Mesenteric fat pad (tissue), 1 donor: ENCODE measurements around the gene CCS. TPM values are rescaled to one million over a fixed set of nuclear protein-coding genes. Genes with fewer than 3 reads are reported as not detected.
"Not testable (repeated sequence)": the region's sequence is repeated elsewhere in the genome, so short reads cannot be mapped to it uniquely, and the experiment has no call there.

Experiments used
- DNase-seq: peaks from one replicate; pipeline ENCODE4 v3.0.0-alpha.2; 2020; ENCODE audit warnings: low spot score
- total RNA-seq: library from RNA; stranded (reverse); fragmentation: NEBNext Ultra II Directional; extraction: Animal tissue kit (Norgen Biotek cat#: 25700); gene quantifications from one replicate; pipeline ENCODE4 v1.2.1, GENCODE V29; 2021
- donor health status: DM: yes; HTN: yes; CAD: no.

Gene CCS
- total RNA-seq, 1 donor from 2014 or later: 31.5 TPM

- DNase-seq: not testable (repeated sequence)
These were observed 3.7 kb upstream of the CCS start for GRCh38 chr11:66589315-66589714.

- DNase-seq: no peak
These were observed 2.8 kb upstream of the CCS start for GRCh38 chr11:66589996-66590675.

- DNase-seq: no peak
These were observed 1.8 kb upstream of the CCS start for GRCh38 chr11:66591175-66591574.

GRCh38 chr11:66593303-66593635, 284 bp downstream of the CCS start:
- DNase-seq: no peak

- DNase-seq: no peak
These were observed 665 bp downstream of the CCS start for GRCh38 chr11:66593650-66594049.

- no peak for DNase-seq
These were observed 2.4 kb downstream of the CCS start for GRCh38 chr11:66595245-66595904.

- no peak for DNase-seq
These were observed 6.0 kb downstream of the CCS start for GRCh38 chr11:66598993-66599392.

GRCh38 chr11:66600219-66600618, 7.2 kb downstream of the CCS start:
- DNase-seq: no peak

GRCh38 chr11:66600631-66601233, 7.7 kb downstream of the CCS start:
- DNase-seq: no peak

GRCh38 chr11:66603072-66603471, 10.1 kb downstream of the CCS start:
- no peak for DNase-seq

- DNase-seq: no peak
These were observed 11.2 kb downstream of the CCS start for GRCh38 chr11:66604155-66604554.

GRCh38 chr11:66606608-66607007, 13.6 kb downstream of the CCS start:
- DNase-seq: not testable (repeated sequence)

GRCh38 chr11:66607126-66607834, 14.3 kb downstream of the CCS start:
- DNase-seq: no peak

GRCh38 chr11:66609721-66610617, 17.0 kb downstream of the CCS start:
- no peak for DNase-seq

GRCh38 chr11:66612458-66612857, 19.5 kb downstream of the CCS start:
- no peak for DNase-seq

GRCh38 chr11:66614073-66614472, 21.1 kb downstream of the CCS start:
- no peak for DNase-seq

GRCh38 chr11:66616379-66617154, 23.6 kb downstream of the CCS start, which contains the start of gene RBM14:
RBM14 (plus strand) TSS chr11:66616630; CDS start chr11:66616721, 91 bp downstream.
- peak; percentile 99 for DNase-seq

- peak; percentile 93 for DNase-seq
These were observed 24.3 kb downstream of the CCS start for GRCh38 chr11:66617155-66617834.

- DNase-seq: no peak
These were observed 26.1 kb downstream of the CCS start for GRCh38 chr11:66619080-66619554.
